AG09319 (cell line): ENCODE measurements around the gene PRELID3B.

ENCODE experiments used
- DNase-seq: peaks from one replicate; pipeline ENCODE4 v3.0.0-alpha.2; 2010; ENCODE audit warnings: low read depth; ENCODE audit errors: extremely low read depth
- TF ChIP-seq, protein P1 (sequence below): IDR thresholded peaks from 2 replicates; pipeline ENCODE4 v1.5.1; 2011; ENCODE audit warnings: low read depth, mild to moderate bottlenecking, inconsistent platforms, low read length, moderate library complexity

Gene PRELID3B

DNA sequence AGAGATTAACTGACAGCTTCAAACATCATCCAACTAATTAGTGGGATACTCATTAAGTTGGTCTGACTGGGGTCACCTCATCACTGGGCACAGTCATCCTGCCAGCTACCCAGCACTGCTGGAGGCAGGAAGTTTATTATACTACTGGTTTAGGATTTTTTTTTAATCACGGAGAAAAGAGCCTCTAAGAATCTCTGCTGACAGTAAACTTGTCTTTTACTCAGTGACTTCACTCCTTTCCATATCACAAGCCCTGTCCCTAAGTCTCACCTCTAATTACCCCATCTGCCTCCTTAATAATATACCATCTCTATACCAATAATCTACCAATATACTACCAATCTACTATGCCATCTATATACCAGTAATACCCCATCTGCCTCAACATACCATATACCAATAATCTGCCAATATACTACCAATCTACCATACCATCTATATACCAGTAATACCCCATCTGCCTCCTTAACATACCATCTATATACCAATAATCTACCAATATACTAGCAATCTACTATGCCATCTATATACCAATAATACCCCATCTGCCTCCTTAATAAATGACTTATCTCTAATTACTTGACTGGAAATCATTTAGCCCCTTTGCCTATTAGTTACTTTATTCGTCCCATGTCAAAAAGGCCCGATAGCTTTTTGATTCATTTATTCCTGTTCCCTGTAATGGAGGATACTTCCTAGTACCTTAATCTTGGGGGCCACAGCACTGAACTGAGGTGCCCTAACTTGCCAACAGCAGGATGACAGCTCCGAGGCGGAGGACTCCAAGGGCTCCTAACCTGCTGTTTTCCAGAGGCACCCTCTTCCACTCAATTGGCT is 15.5 kb downstream of the PRELID3B start:
- DNase-seq, result no peak
- TF ChIP-seq, protein P1, sequence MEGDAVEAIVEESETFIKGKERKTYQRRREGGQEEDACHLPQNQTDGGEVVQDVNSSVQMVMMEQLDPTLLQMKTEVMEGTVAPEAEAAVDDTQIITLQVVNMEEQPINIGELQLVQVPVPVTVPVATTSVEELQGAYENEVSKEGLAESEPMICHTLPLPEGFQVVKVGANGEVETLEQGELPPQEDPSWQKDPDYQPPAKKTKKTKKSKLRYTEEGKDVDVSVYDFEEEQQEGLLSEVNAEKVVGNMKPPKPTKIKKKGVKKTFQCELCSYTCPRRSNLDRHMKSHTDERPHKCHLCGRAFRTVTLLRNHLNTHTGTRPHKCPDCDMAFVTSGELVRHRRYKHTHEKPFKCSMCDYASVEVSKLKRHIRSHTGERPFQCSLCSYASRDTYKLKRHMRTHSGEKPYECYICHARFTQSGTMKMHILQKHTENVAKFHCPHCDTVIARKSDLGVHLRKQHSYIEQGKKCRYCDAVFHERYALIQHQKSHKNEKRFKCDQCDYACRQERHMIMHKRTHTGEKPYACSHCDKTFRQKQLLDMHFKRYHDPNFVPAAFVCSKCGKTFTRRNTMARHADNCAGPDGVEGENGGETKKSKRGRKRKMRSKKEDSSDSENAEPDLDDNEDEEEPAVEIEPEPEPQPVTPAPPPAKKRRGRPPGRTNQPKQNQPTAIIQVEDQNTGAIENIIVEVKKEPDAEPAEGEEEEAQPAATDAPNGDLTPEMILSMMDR, result no peak

DNA sequence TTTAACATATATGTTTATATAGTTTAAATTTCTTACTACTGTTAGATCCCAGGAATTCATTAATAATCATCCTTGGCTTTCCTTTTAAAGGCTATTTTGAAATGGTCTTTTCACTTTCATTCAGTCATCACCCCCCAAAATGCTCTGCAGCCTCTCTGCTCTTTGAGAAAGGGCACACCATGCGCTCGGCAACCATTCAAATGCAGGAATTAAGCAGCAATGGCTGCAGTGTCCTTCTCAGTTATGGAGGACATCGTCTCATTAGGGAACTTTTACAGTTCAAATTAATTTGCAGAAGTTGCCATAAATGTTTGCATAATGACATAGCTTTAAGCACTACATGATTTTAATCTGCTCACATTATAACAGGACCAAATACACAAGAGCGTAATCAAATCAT is 17.1 kb downstream of the PRELID3B start:
- no peak for DNase-seq
- TF ChIP-seq, protein P1, result no peak

DNA sequence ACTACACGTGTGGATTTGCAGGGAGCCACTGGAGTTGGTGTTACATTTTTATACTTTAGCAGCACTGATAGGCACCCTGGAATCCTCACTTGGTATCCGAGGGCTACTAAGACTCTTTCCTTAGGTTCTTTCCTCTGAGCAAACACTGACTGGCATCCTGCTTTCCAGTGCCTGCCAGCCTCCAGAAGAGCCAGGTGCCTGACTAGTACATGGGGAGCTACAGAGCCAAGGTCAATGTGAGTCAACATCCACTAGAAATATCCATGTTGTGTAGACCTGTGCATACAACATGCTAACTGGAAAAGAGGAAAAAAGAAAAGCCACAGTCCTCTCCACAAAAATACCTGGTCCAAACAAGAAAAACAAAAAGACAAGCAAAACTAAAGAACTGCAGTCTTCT is 17.5 kb downstream of the PRELID3B start:
- TF ChIP-seq, protein P1, result no peak
- DNase-seq, result no peak

DNA sequence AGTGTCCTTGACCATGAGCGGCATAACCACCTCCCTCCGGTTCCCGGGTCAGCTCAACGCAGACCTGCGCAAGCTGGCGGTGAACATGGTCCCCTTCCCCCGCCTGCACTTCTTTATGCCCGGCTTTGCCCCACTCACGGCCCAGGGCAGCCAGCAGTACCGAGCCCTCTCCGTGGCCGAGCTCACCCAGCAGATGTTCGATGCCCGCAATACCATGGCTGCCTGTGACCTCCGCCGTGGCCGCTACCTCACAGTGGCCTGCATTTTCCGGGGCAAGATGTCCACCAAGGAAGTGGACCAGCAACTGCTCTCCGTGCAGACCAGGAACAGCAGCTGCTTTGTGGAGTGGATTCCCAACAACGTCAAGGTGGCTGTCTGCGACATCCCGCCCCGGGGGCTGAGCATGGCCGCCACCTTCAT is 18.5 kb downstream of the PRELID3B start:
- TF ChIP-seq, protein P1, result no peak
- DNase-seq, result no peak

DNA sequence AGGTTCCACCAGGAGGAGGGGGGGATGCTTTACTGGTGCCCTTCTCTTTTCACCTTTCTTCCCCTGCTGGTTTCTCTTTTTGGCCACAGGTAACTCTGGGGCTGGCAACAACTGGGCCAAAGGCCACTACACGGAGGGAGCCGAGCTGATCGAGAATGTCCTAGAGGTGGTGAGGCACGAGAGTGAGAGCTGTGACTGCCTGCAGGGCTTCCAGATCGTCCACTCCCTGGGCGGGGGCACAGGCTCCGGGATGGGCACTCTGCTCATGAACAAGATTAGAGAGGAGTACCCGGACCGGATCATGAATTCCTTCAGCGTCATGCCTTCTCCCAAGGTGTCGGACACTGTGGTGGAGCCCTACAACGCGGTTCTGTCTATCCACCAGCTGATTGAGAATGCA is 19.0 kb downstream of the PRELID3B start:
- TF ChIP-seq, protein P1, result no peak
- no peak for DNase-seq

DNA sequence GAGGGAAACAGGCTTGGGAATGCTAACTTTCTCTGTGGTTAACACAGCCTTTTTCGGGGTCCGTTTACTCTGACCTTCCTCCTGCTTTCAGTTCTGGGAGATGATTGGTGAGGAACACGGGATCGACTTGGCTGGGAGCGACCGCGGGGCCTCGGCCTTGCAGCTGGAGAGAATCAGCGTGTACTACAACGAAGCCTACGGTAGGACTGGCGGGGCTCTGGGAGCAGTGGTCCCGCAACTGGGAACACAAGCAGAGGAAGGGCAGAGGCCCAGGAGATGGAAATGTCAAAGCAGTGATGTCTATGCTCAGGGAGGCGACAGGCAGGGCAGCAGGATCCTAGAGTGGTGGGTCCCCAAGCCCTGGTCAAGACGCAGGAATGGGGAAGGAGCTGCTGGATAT is 19.8 kb downstream of the PRELID3B start:
- DNase-seq, result no peak
- TF ChIP-seq, protein P1, result no peak

DNA sequence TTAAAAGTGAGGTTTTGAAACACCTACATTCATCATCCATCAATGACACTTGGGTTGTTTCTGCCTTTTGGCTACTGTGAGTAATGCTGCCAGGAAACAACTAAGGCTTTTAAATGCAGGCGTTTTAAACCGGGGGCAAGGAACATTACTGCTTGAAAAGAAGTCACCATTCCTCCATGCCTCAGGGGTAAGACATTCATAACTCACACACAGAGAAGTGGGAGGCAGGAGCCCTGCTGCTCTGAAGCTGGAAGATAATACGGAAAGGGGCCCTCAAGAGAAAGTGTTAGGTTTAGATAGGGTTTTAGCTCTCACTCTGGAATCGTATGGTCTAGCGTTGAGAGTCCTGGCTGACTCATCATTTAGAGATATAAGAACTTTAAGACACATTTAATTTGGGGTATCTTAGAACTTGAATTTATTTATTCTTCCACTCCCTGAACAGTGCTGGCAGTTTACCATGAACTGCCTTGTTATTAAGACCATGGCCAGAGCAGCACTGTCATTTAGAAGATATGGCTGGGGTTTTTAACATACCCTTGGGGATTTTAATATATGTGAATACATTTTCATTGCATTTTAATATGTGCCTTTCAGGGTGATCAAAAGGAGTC is 21.5 kb downstream of the PRELID3B start:
- no peak for DNase-seq
- TF ChIP-seq, protein P1, result no peak
